GM08714 (cell line): Measurements from ENCODE around the gene NUDT11.

Source experiments
- H3K4me3 ChIP-seq: fragments of 200-500 bp; sonication (Bioruptor generic); 2 replicates; pipeline ENCODE4 v1.5.1; 2014; ENCODE audit warnings: mild to moderate bottlenecking, low read length, inconsistent platforms
- ZNF274 ChIP-seq: IDR thresholded peaks from 2 replicates; pipeline ENCODE4 v1.6.1; 2012; ENCODE audit warnings: mild to moderate bottlenecking, low read depth, low read length

NUDT11 gene

DNA sequence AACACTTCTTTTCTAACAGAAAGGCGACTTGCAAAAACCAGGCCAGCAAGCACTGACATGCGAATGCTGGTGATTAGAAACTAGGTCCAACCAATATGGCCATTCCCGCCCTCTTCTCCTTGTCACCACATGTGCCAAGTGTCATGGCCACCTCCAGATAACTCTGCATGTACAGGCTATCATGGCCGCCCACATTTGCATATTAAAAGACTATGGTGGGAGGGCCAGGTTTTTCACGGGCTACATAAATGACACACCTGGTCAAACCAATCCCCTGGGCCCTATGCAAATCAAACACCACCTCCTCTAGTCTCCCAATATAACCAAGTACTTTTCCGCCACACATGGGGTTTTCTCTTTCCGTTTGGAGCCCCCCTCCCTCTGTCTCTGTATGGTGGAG, 40.1 kb downstream of the NUDT11 start:
- no peak for TF ChIP-seq ZNF274
- no peak overlapping the region for H3K4me3 ChIP-seq

DNA sequence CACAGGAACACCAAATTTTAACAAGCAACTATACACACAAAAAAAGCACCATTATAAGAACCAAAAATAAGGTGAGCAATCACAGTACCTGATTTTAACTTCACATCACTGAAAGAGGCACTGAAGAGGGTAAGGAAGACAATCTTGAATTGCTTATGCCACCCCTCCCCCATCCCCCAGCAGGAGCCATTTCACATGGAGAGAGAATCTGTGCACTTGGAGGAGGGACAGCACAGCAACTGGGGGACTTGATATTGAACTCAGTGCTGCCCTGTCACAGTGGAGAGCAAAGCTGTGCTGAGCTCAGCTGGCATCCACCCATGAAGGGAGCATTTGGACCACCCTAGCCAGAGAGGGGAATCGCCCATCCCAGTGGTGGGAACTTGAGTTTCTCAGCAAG, 56.0 kb downstream of the NUDT11 start:
- no peak for TF ChIP-seq ZNF274
- no peak overlapping the region for H3K4me3 ChIP-seq
